ENCODE results near the gene KCNQ1. TPM values are rescaled to one million over a fixed set of nuclear protein-coding genes. Genes with fewer than 3 reads are reported as not detected.

The KCNQ1 gene
- total RNA-seq, 1 experiment from 2014 or later: 2.3 TPM

GRCh38 chr11:2549876-2550605, 105.2 kb downstream of the KCNQ1 start:
- Histone ChIP-seq H3K27me3 (ENCODE audit: insufficient read depth, low read length) (peaks cover 11% of the 10 kb centered on the region; the same call in 1 of the 2 replicates), H2BK20ac (ENCODE audit: low read depth, low read length, poor library complexity, severe bottlenecking) (no peak overlapping the region), H3T11ph (ENCODE audit: low read length) (no peak overlapping the region), H2BK120ac (ENCODE audit: low read depth, low read length, poor library complexity, severe bottlenecking) (no peak overlapping the region), H3K23me2 (ENCODE audit: insufficient read length, low read depth, low read length, poor library complexity, severe bottlenecking) (no peaks in the 10 kb centered on the region), H2AFZ (ENCODE audit: low read length) (no peak overlapping the region), H4K20me1 (ENCODE audit: control insufficient read depth, insufficient read depth, insufficient read length) (no peaks in the 10 kb centered on the region), H3K18ac (ENCODE audit: insufficient read length, low read depth, low read length) (no peak overlapping the region), H3K27ac (ENCODE audit: insufficient read length, low read depth, low read length) (no peak overlapping the region), H3K56ac (ENCODE audit: insufficient read length, low read depth, low read length) (no peak overlapping the region), H3K9me3 (ENCODE audit: control insufficient read depth, low read depth, low read length) (no peaks in the 10 kb centered on the region), H3K14ac (ENCODE audit: insufficient read depth, low read length) (peak overlapping the region; percentile 13; the same call in 1 of the 2 replicates), H3K23ac (ENCODE audit: insufficient read length, low read depth, low read length) (no peak overlapping the region), H2BK15ac (ENCODE audit: low read depth, low read length) (no peak overlapping the region), H3K79me1 (ENCODE audit: insufficient read depth, low read depth, low read length, poor library complexity, severe bottlenecking) (no peaks in the 10 kb centered on the region), H2BK5ac (ENCODE audit: insufficient read length, low read length) (no peak overlapping the region), H4K5ac (ENCODE audit: insufficient read length, low read depth, low read length) (no peak overlapping the region), H3K4me1 (ENCODE audit: insufficient read depth, low read length) (no peaks in the 10 kb centered on the region), H2AK5ac (ENCODE audit: insufficient read length, low read length) (no peak overlapping the region), H4K8ac (replicated peaks; ENCODE audit: insufficient read length, low read depth, low read length) (no peak overlapping the region), H3K4me2 (ENCODE audit: insufficient read depth, insufficient read length, low read length) (no peak overlapping the region), H3K79me2 (ENCODE audit: insufficient read depth, low read length) (no peaks in the 10 kb centered on the region), H2BK12ac (ENCODE audit: insufficient read length, low read depth, low read length) (no peak overlapping the region), H3K9ac (ENCODE audit: extremely low read depth, insufficient read length, low read length) (no peak overlapping the region), H4K91ac (ENCODE audit: insufficient read length, low read depth, low read length) (no peak overlapping the region), H3K4ac (ENCODE audit: low read depth, low read length) (no peak overlapping the region)
- H3K4me1 Mint-ChIP-seq: peaks cover 6 to 11% of the 10 kb centered on the region in 2 experiments
- H3K36me3 Mint-ChIP-seq (ENCODE audit: insufficient read depth in 1 of 3, low read depth in 3 of 3): no peaks in the 10 kb centered on the region
- H3K27ac Mint-ChIP-seq: no peak overlapping the region
- TF ChIP-seq CTCF (conservative IDR thresholded peaks at IDR 0.05): no peak
- no peaks in the 10 kb centered on the region for H3K9me3 Mint-ChIP-seq
- no CpG with 5 or more reads among the region's 36 CpGs for whole genome bisulfite sequencing (ENCODE audit: extremely low coverage, insufficient read length, low lambda C conversion rate)
- no peak for DNase-seq
- peaks cover 97% of the 10 kb centered on the region for H3K27me3 Mint-ChIP-seq (ENCODE audit: low read depth)
- H3K4me3 Mint-ChIP-seq: no peak overlapping the region

Measured in H9 (cell line).